Hematopoietic multipotent progenitor cell treated with erythropoietin and hydrocortisone succinate and interleukin-3 and kit ligand, for 4 days (in vitro differentiated cells): ENCODE data around the gene BTBD6.
A peak's percentile ranks its signal among the peaks of the same experiment; 100 is the strongest.

ENCODE experiments used
- DNase-seq: peaks from one replicate; pipeline ENCODE4 v3.0.0-alpha.2; 2015

BTBD6 gene

GRCh38 chr14:105241641-105242040, 6.7 kb upstream of the BTBD6 start:
- no peak for DNase-seq

DNA sequence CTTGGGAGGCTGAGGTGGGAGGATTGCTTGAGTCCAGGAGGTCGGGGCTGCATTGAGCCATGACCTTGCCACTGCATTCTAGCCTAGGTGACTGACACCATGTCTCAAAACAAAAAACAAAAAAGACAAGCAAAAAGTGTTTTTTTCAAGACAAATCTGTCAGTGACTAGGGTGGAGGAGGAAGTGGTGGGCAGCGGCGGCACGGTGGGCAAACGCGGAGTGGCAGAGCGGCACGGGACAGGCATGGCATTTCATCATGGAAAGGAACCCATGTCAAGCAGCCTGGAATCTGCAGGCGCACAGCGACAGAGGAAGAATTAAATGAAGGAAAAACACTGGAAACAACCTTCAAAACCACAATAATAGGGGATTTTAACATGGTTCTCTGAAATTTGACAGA, 4.0 kb upstream of the BTBD6 start:
- no peak for DNase-seq

DNA sequence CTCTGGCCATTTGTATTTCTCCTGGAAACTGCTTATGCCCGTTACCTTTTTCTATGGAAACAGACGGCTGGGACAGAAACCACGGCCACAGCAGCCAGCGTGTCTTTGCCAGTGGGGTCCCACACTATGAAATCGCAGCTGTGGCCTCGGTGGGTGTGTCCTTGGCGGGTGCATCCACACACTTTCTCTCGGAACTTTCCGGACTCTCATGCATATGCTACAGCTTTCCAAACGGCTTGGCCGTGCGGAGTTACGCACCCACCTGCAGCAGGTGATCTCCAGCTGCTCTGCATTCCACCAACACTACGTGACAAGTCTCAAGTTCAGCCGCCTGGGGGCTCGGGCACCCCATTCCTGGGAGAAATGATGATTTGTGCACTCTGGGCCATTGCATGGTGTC, 1.3 kb upstream of the BTBD6 start:
- no peak for DNase-seq

DNA sequence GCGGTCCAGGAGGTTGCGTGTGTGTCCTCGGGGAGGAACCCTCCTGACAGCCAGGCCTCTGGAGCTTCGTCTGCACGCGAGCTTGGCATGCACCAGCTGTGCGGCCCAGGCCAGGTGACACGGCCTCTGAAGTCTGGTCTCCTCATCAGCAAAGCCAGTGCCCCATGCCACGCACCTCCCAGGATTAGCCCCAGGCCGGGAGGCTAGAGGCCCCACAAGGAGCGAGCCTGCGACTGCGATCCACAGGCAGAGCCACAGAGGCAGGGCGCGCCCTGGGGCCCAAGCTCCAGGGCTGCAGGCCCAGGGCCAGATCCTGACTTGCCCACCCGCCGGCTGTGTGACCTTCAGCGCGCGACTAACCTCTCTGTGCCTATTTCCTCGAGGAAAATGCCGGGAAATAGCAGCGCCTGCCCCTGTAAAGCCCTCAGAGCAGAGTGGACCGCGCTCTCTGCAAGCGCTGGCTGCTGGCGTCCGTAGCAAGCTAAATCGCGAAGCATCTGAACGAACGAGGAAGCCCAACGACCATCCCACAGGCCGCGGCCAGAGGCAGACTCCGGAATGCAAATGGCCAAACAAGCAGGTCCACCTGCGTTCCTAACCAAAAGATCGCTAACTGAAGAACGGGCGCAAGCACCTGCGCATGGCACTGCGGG, 492 bp upstream of the BTBD6 start:
- no peak for DNase-seq

DNA sequence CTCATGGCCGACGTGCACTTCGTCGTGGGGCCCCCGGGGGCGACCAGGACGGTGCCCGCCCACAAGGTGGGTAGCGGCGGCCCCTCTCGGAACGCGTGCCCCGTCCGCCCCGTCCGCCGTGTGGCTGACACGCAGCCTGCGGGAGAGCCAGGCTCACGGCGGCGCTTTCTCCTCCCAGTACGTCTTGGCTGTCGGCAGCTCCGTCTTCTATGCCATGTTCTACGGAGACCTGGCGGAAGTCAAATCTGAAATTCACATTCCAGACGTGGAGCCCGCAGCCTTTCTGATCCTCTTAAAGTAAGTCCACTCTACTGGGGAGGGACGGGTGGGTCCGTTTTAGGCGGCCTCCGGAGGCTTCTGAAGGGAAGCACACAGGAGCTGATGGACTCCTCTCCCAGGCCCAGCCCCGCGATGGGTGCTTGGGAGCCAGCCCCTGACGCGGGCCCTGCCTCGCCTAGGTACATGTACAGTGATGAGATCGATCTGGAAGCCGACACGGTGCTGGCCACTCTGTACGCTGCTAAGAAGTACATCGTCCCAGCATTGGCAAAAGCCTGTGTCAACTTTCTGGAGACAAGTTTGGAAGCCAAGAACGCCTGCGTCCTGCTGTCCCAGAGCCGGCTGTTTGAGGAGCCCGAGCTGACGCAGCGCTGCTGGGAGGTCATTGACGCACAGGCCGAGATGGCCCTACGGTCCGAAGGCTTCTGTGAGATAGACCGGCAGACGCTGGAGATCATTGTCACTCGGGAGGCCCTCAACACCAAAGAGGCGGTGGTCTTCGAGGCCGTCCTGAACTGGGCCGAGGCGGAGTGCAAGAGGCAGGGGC, 1.1 kb downstream of the BTBD6 start:
- peak; percentile 30 for DNase-seq

GRCh38 chr14:105250008-105250366, 1.7 kb downstream of the BTBD6 start:
- no peak for DNase-seq

- DNase-seq = no peak
These were observed 2.7 kb downstream of the BTBD6 start for GRCh38 chr14:105250986-105251385.

- DNase-seq = no peak
These were observed 3.6 kb downstream of the BTBD6 start for GRCh38 chr14:105251920-105252319.

- no peak for DNase-seq
These were observed 4.4 kb downstream of the BTBD6 start for GRCh38 chr14:105252552-105253328.

DNA sequence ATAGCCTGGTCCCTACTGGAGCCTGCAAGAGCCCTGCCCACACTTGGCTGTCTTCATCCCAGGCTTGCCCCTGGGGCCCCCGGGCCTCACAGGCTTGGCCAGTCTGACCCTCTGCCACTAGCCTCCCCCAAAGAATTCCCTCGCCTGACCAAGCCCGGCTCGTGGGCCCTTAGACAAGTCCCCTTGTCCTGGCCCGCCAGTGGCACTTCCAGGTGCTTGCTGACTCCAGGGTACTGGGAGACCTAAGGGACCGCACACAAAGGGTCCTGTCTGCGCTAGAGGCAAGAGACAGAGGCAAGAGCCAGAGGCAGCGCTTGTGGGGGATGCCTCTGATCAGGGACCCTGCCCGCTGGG, 5.0 kb downstream of the BTBD6 start:
- no peak for DNase-seq

DNA sequence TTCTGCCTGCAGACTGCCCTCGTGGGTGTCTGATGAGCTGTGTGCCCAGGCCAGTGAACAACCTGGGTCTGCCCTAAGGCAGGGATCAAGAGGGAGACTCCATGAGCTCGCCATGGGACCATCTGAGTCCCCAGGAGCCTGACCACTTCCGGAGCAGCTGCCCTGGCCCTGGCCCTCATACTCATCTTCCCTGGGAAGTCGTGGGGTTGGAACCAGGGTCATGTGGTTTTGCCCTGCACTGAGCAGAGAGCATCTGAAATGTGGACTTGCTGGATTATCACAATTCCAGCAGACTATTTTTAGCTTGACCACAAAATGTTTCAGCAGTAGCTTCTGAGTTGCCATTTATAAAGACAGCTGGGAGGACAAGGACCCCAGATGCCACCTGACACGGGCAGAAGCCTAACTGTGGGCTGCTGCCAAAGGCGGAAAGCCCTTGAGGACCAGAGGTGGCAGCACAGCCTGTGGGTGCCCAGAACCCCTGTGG, 6.7 kb downstream of the BTBD6 start:
- peak; percentile 60 for DNase-seq

GRCh38 chr14:105256292-105256960, 8.1 kb downstream of the BTBD6 start:
- DNase-seq = no peak

- no peak for DNase-seq
These were observed 9.1 kb downstream of the BTBD6 start for GRCh38 chr14:105257464-105257863.

DNA sequence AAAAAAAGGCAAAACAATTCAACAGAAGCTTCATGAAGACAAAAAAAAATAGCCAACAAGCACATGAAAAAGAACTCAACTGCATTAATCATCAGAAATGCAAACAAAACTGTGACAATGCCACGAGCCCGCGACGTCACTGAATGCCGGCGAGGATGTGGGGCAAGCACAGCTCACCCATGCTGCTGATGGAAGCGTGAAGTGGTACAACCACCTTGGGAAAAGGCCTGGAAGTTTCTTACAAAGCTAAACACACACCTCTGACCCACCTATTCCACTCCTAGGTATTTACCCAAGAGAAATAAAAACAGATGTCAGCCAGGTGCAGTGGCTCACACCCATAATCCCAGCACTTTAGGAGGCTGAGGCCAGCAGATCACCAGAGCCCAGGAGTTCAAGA, 10.5 kb downstream of the BTBD6 start:
- no peak for DNase-seq

DNA sequence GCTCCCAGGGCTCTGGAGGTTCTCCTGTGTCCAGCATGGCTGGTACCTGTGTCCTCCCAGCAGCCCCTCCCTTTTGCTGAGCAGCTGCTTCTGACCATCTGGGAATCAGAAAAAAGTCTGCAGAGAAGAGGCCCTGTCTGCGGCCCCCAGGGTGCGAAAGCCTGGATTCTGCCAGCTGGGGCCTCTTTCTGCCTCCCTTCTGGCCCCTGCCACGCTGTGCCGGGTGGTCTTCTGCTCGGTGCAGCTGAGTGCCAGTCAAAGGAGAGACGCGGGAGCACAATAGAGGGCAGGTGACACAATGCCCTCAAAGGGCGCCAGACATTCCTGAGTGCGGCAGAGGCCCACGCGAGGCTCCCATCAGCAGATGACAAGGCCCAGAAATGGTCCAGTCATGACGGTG, 12.6 kb downstream of the BTBD6 start:
- DNase-seq = no peak

GRCh38 chr14:105261781-105262180, 13.4 kb downstream of the BTBD6 start:
- no peak for DNase-seq

DNA sequence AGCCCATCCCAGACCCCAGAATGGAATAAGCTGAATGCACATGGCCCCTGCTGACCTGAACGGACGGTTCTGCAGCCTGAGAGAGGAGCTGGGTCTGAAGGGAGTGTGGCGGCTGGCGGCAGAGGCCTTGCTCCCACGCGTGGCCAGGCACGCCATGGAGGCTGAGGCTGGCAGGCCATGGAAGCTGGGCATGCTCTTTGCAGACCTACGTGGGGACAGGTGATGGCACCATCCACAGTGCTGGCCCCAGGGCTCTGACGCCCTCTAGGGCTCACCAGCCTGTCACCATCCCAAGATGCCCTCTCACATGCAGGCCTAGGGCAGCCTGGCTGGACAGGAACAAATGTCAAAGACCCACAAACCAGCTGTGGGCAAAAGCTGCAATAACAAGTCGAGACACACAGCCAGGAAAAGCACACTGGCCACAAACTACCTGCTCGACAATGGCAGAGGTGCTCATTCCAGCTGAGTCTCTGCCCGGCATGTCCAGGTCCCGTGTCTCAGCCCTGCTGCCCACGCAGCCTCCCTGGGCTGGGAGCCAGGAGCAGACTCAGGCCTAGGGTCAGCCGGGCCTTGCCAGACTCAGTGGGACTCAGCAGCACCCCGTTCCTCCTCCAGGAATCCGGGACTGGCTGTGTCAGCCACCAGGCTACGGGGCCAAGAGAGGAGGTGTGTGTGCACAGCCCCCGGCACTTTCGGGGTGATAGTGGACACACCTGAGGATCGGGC, 19.7 kb downstream of the BTBD6 start:
- DNase-seq = no peak

DNA sequence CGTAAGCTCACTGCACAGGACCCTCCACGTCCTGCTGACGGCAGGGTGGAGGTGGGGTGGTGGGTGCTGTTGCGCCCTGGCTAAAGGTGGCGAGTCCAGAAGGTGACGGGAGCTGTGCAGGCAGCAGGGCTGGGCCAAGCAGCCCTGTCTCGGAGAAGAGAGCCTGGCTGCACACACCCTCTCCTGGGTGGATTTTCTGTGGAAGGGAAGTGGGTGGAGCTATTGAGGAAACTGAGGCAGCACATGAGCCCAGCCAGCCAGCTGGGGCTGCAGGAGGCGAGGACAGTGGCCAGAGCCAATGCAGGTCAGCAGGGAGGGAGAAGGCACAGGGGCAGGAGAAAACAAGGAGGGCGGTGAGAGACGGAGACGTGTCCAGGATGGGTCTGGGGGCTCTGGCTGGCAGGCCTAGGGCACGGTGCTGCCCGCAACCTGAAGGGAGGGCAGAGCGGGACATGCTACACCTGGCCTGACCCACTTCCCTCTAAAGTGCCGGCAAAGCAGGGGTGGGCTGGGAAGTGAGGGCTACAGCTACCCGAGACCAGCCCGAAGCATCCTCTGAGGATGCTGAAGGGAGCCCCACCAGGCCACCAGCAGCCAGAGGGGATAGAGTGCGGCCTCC, 20.5 kb downstream of the BTBD6 start:
- DNase-seq = no peak

GRCh38 chr14:105269405-105269804, 21.1 kb downstream of the BTBD6 start:
- no peak for DNase-seq

DNA sequence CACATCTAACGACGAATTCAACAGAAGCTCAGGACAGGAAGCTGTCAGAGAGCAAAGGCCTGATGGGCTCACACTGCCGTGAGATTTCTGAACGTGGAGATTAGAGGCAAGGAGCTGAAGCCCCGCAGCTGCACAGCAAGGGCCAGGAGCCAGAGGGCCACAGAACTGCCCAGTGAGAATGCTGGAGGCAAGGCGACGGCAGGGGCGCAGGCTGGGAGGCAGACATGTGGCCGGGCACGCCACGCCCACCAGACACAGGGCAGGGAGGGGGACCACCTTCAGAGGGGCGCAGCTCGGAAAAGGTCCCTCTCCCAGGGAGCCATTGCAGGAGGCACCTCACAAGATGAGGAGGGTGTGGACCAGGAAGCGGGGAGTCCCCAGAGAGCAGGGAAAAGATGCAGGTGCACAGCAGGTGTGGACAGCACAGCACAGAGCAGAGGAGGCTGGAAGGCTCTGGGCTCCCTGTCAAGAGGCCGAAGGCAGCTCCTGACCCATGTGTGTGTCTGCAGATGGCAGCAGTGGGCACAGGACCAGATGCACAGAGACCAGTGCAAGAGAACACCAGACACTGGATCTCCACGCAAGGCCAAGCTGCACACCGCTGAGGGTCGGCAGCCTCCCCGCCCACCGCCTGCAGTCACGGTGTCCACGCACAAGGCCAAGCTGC, 23.0 kb downstream of the BTBD6 start:
- no peak for DNase-seq

GRCh38 chr14:105272623-105273022, 24.3 kb downstream of the BTBD6 start:
- DNase-seq = no peak

DNA sequence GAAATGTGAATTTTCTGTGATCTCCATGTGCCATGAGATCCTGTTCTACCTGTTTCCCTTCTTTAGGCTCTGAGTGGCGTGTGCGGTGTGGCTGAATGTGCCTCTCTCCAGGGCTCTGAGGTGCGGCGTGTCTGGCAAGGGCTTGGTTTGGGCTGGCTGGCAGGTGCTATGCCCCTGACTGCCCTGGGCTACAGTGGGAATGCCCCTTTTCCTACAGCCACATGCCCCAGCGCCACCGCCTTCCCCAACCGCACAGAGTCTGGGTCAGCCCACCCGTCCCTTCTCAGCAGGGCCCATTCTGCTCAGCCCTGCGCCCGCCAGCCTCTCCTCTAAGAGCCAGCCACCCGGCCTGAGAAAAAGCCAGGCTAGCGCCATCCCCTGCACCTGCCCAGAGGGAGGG, 24.7 kb downstream of the BTBD6 start:
- no peak for DNase-seq
